OCI-M1 (cell line): ENCODE data around the gene CDC42EP2.

Experiments
- DNase-seq: peaks from one replicate; lab custom pipeline; 2025; lab: John Stamatoyannopoulos, UW

CDC42EP2 gene, protein sequence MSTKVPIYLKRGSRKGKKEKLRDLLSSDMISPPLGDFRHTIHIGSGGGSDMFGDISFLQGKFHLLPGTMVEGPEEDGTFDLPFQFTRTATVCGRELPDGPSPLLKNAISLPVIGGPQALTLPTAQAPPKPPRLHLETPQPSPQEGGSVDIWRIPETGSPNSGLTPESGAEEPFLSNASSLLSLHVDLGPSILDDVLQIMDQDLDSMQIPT

DNA sequence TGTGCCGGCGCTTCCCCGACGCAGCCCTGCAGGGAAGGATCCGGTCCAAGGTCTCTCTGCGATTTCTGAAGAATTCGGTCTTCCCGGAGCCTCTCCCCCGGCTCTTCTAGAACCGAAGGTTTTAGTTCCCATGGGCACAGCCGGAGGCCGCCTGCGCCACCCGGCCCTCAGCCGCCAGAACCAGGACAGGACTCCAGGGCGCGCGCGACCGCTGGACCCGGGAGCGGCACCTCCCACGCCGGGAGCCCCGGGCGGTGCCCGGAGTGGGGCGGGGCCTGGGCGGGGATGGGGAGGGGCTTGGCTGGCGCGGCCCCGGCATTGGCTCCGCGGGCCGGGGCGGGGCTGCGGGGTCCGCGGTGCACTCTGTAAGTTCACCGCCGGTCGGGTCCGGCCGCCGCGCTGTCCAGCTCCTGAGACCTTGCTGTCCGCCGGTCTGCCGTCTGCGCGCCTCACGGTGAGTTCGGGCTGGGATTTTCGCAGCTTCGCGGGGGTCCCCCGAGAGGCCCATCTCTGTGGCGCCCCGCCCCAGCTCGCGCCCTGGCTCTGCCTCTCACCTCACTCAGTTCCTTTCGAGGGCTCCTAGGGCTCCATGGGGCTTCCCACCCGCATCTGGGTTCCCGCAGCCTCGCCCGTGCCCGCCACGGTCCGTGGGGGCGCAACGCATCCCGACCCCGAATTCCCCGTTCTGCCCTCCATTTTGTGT is at the start of gene CDC42EP2:
CDC42EP2 (plus strand) TSS at position 366 of the 703 bp plus-strand sequence. CDS start 6,033 bp downstream, outside the sequence.
- DNase-seq: peak; percentile 90

DNA sequence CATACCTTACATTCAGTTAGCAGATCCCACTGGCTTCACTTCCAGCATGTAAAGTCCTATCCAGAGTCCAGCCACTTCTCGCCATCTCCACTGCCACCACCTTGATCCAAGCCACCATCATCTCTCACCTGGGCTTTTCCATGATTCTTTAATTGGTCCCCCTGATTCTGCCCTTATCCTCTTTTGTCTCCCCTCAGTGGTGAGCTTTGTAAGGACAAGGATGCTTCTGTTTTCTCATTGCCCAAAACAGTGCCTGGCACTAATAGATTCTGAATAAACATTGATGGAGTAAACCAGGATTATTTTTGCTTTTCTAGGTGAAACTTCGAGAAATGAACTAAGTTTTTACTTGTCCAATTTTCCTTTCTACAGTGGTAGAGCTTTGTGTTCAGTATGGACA is 48.5 kb upstream of the CDC42EP2 start:
- DNase-seq: no peak

DNA sequence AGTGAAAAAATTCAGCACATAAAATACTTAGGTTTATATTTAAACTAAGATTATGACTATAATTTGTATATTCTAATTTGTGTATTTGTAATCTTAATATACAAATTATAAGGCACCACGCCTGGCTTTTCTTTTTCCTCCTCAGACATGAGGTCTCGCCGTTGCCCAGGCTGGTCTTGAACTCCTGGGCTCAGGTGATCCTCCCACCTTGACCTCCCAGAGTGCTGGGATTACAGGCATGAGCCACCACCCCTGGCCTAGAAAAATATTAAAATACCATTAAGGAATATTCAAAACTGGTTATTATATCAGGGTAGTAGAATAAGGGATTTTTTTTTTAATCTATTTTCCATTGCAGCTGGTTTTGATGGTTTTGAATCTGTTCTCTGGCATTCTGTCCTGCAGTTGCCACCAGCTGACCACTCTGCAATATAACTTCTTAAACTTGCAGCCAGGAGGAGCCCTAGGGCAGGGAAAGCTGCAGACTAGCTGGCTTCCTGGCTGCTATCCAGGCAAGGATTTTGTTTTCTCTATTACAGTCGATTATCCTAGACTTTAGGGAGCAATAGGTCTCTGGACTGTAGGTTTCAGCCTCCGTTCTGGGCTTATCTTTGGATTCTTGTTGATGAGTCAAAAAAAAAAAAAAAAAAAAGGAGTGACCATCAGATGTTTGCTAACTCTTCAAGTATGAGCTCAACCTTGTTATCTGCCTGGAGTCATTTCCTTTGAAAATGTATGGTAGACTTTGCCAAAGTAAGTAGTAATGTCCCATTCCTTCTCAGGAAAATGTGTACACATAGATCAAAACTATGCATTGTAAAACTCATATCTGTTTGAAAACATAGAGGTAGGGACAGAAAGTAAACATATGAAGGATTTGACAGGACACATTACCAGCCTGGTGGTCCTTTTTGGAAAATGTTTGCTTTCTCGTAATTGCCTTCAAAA is 39.7 kb upstream of the CDC42EP2 start:
- DNase-seq: peak; percentile 84

DNA sequence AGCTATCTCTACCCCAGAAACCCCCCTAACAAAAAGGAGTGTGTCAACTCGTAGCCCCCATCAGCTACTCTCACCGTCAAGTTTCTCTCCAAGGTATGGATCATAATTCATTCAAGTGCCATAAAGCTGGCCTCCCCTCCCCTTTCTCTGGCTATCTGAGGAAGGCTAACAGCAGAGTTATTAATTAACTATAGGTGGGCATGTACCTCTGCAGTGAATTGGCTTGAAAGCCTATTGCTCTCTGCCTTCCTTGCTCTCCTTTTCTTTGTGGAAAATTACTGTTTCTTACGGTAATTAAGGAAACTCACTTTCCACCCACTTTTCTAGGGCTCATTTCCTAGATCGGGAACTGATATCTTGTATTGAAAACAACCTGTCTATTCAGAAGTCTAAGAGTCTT is 38.8 kb upstream of the CDC42EP2 start:
- DNase-seq: no peak

DNA sequence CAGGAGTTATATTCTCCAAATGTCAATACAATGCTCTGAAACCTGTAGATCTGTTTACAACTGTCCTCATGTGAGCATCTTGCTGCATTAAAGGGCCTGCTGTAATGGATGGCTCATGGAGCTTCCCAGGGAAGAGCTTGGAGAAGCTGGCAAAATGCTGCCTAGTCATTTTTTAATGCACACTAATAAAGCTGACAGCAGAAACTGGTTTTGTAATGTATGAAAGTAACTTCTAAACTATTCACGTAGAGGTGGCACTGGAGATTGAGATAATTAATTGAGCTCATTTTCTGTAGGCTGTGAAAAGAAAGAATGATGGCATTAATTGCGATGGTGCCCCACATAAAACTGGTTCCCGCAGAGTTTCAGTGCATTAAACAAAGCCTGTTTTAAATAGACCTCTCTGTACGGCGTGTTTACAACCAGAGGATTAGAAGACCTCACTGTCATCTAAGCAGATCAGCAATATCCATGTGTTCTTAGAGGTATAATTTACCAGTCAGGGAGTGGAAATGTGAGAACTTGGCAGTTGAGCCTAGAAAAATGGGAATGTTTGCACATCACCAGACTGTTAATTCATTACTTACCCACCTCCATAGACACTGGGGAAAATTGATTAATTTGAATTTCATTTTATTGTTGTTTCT is 36.9 kb upstream of the CDC42EP2 start:
- DNase-seq: no peak

DNA sequence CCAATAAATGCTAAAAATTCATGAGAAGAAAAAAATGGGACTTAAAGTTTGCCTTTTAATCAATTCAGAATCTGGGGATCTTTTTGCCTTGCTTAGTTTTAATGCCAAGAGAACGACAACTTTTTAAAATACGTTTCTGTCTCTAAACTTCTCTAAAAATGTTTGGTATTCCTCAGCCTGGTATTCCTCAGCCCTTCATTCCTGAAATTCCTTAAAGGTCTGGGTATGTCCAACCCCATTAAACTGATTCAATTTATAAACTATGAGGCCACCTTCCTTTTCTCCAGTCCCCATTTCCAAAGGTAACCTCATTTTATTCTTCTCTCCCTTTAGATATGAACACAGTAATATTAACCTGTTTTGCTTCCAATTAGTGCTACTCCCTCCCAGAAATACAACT is 36.3 kb upstream of the CDC42EP2 start:
- DNase-seq: no peak

DNA sequence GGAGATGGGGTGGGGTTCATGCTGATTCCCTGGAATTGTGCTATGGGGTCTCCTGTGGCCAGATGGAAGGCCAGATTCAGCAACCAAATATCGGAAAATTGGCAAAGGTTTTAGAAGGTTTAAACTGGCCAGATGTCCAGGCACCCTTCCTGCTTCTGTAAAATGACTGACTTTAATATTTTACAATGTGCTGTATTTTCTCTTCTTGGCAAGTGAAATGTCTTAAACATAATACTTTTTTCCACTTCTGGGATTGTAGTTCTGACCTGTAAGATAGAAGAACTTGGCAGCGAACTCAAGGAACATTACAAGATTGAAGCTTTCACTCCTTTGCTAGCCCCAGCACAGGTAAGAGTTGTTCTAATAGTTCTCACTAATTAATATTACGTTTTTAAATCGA is 35.4 kb upstream of the CDC42EP2 start:
- no peak for DNase-seq

DNA sequence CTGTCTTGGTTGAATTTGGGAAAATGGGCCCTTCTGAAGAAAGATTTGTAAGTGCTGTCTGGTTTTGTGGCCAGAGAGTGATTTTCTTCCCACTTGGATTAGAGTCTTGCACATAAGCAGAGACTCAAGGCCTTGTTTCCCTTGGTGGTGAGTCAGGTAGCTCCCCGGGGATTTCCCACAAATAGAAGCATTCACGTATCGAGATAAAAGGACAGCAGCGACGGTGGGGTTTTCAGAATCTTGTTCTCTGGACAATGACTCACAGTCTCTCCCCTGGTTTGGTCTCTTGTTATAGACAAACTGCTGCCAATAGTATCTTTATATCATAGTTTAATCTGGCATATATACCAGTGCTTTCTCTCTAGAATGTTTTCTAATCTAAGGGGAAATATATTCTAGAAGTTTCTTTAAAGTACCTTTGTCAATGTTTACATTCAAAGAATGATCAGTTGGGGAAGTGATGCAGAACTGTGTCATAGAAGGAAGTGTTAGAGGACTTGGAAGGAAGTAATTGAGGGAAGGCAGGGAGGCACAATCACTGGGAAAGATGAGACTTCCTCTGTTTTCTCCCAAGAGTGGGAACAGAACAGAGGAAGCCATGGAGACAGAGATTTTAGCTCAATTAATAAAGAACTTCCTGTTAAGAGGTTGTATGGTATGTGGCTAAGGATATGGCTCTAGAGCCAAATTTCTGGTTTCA is 34.8 kb upstream of the CDC42EP2 start:
- DNase-seq: no peak

DNA sequence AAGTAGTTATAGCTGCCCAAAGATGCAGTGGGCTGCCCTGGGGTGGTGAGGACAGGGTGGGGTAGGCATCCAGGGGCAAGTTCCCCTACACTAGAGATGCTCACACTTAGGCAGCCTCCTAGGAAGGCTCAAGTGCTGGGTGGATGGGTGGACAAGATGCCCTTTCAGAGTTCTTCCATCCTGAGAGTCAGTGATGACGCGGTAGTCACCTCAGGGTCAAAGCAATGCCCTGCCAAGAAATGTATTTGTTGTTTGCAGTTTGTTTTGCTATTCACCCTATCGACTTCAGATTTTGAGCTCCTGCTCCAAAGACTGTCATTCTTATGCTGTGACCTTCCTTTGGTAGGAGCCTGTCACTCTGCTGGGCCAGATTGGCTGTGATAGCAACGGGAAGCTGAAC is 34.0 kb upstream of the CDC42EP2 start:
- DNase-seq: no peak

DNA sequence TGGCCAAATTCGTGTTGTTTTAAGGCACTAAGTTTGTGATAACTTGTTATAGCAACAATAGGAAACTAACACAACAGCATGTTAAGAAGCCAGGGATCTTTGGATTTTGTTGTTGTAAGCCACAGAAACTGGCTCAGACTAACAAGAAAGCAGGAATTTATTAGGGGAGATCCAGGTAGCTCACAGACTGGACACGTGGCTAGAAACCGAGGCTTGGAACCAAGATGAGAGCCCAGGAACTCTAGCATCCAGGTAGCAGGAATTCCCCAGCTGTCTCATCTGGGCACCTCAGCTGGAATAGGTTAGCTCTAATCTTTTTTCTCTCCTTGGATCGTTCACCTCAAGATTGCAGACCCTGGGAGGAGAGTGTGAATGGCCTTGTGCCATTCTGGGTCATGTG is 28.0 kb upstream of the CDC42EP2 start:
- DNase-seq: no peak

DNA sequence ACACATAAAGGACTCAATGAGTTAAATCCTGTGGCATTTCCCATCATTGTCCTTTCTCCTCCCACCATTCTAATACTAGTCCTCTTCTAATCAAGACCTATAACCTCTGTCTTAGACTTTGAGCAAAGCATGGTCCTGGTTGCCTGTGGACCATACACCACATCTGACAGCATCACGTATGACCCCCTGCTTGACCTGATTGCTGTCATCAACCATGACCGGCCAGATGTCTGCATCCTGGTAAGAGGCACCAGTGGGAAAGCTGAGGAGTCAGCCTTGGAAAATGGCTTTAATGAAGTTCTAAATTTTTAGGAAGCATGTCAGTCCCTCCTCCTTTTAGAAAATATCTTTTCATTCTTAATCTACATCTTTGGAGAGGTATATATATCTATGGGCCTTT is 27.1 kb upstream of the CDC42EP2 start:
- no peak for DNase-seq

DNA sequence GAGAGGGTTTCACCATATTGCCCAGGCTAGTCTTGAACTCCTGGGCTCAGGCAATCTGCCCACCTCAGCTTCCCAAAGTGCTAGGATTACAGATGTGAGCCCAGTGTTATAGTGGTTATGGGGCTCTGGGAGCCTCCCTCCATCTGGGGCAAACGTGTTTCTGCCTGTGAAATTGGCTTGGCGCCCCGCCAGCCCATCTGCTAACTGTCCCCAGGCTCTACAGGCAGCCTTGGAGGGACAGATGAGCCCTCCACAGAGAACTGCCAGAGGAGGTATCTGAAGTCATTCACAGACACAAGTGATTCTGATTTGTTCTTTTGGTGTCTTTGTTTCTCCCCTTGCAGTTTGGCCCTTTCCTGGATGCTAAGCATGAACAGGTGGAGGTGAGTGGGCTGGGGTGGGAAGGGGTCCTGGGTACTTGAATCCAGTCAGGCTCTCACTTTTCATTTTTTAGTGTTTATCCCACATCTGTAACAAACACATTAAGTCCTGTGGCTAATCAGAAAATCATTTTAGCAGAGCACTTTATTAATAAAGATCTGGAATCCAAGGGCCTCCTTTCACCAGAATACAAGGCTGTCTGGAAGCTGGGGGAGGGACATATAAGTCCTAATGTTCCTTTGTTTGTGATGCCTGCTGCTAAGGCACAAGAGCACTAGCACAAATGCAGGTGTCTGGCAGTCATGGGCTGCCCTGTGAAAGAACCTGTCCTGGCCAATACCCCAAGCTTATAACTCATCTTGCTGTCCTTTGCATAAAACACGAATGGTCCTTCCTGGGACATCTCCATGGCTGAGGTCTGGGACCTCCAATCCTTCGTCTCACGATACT is 25.7 kb upstream of the CDC42EP2 start:
- DNase-seq: no peak

DNA sequence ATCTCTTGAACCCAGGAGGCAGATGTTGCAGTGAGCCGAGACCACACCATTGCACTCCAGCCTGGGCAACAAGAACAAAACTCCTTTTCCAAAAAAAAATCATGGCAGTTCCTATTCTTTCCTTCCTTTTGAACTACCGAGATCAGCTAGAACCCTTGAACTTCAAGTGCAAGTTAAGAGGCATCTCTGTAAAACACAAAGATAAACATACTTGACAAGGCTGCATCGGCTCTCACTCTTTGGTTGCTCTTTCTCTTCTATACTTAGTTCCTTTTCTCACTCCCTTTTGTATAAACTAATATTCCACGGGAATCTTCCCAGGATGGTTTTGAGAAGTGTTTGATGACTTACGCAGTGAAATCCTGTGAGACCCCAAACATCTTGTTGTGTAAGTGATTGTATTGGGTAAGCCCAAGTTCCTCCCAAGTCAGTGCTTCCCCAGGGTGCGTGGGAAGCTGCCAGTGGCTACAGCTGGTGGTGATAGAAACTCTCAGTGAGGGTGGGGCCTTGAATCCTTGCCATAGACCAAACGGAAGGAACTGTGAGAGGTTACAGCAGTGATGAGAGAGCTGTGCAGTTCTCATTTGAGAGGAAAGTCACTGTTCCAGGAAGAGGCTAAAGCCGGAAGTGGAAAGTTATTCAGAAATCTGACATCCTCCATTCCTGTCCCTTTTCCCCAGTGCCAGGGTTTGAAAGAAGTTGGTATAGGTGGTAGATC is 24.1 kb upstream of the CDC42EP2 start:
- peak; percentile 58 for DNase-seq

DNA sequence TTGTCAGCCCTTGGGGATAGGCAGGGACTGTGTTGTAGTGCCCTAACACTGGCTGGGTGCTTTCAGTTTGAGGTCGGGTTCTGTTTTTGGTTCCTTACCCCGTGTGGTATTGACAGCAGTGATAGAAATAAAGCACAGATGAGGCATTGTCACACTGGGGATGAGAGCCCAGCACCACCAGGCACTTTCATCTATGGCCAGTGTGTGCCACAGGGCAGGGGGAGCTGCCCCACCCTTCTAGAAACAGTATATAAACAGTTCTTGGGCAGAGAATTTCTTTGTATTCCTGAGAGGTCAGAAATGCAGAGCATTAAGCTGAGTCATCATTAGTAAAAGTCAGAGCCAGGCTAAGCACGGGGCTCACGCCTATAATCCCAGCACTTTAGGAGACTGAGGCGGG is 23.1 kb upstream of the CDC42EP2 start:
- no peak for DNase-seq

DNA sequence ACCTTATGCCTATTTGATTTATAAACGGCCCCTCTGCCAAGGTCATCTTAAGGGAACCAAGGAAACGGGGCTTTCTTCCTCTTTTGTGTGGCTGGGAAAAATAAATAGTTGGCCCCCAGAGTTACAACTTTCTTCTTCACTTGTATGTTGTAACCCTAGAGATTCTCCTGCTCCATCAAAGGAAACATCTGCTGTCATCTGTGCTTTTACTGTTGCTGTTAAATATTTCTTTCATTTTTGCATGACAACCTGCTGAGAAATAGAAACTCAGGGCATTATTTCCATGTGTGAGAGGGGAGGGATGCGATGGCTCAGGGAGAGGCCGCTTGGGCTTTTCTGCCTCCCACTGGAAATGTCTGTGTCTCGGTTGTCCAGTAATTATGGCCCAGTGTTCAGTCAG is 21.8 kb upstream of the CDC42EP2 start:
- DNase-seq: no peak

DNA sequence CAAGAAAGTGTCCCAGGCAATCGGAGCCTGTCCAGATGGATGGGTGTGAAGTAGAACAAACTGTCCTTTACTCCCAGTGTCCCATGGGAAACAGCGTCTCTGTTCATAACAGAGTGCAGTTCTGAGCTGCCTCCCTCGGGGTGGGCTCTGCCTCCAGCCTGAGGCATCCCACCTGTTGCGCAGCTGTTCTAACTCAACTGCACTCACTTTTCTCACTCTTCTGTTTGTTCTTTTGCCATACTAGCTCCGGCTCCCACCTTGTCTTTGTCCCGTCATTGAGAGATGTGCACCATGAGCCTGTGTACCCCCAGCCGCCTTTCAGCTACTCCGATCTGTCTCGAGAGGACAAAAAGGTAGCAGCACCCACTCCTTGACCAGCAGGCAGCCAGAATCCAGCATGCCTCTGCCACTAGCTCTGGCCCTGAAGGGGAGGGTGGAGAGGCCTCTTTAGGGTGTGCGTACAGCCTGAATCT is 20.7 kb upstream of the CDC42EP2 start:
- DNase-seq: no peak

DNA sequence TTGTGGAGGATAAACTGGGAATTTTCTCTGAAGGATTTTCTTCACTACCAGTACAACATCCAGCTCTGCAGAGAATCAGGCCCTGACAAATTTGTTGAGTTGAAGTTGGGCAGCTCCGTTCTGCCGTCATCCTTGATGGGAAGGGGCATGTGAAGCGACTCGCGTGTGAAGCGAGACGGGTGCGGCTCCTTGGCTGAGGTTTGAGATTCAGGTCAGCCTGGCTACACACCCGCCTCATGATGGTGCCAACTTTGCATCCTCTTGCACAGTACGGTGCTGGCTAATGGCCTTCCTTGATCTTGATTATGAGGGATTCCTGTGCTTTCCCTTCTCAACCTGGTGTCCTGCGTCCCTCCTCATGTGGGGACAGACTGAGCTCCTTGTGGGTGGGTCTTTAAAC is 19.7 kb upstream of the CDC42EP2 start:
- no peak for DNase-seq

DNA sequence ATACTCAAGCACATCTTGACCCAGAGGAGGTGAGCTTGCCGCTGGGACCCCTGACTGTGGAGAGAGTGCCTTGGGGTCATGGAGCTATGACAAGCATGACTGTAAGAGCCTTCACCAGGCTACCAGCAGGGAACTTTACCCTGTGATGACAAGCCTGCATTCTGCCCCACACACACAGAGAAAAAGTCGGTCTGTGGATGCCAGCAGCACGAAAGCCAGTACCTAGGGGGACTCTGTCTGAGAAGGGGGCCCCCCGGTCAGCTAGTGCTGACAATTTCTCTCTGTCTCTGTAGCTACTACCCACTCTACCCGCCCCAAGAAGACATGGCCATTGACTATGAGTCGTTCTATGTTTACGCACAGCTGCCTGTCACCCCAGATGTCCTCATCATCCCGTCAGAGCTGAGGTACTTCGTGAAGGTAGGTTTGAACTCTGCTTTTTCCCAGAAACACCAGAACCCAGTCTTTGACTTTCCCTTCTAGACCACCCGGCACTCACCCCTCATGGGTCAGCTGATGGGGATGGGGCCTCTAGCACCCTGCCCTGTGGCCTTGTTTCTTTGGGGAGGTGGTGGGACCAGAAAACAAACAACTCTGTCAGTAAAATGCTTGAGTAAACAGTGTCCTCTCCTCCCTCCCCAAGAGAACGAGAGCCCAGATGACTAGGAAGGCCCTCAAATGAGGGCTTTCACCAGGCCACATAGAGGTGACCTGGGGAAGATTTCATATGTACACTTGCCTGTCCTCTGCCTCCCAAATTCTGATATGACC is 18.9 kb upstream of the CDC42EP2 start:
- DNase-seq: no peak

DNA sequence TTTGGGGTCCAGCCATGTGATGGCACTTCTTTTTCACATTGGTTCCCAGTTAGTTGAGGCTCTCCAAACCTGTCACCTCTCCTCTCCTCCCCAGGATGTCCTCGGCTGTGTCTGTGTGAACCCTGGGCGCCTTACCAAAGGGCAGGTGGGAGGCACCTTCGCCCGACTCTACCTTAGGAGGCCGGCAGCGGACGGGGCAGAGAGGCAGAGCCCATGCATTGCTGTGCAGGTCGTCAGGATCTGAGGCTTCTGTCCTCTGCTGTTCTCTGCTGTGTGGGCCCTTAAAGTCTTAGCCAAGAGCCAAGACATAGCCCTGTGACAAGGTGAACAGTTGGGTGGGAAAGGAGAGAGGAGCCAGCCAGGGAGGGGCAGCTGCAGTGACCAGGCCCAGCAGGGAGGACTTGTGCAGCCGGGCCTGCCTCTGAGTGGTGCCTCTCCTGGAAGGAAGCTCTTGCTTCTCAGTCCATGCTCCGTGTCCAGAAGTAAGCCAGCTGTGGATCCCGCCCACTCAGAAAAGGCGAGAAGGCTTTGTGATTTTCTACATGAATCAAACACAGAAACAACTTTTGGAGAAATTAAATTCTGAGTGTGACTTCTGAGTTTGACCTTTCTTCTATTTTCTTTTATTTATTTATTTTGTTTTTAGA is 17.5 kb upstream of the CDC42EP2 start:
- no peak for DNase-seq
